Superior temporal gyrus (tissue), 1 donor: ENCODE measurements around the gene MRPS23.

Source experiments
- DNase-seq: peaks from one replicate; pipeline ENCODE4 v3.0.0-alpha.2; 2016; ENCODE audit errors: extremely low spot score

Gene MRPS23

GRCh38 chr17:57838453-57838852 is 11.4 kb downstream of the MRPS23 start:
- no peak for DNase-seq

DNA sequence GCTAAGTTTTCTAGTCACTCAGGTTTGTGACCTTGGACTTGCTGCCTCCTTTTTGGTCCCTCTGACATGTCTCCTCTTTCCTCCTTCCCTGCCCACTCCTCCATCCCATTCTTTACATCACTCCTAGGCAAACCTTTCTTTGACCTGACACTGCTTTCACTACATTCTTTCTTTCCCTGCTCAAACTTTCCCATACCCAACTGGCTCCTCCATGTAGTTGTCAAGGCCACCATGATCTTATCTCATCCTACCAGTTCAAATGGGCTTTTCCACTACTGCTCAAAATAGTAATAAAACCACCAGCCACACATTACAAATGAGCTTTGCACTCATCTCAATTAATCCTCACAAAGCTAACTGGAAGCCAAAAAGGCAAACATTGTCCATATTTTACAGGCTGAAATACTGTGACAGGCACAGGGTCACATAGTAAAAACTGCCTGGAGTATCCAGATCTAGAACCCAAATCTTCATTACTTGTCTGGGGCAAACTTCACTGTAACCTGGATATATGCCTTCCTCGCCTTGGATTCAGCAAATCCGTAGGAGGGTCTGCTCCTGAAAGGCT is 14.4 kb downstream of the MRPS23 start:
- DNase-seq = no peak

DNA sequence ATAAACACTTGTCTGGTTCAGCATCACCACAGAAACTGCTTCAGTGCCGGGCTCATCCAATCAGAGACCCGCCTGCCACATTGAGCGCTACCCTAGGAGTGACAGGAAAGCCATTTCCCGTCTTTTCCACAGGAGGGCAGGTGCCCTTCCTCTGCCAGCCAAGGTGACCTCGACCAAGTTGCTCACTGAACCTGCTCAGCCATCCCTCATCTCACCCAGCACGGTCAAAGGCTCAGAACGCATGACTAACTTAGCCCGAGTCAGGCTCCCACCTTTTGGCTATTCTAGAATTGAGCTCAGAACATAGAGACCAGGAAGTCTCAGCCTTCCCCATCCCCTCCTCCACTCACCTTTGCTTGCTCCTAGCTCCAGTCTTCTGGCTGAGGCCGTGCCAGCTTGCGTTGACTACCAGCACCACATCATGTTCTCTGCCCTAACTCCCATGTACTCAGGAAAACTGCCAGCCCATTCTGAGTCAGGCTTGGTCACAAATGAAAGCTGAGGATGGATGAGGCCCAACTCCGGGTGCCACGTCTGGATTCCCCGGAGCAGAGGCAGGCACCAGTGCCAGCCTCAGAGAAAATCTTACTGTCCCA is 15.6 kb downstream of the MRPS23 start:
- peak; percentile 63 for DNase-seq

DNA sequence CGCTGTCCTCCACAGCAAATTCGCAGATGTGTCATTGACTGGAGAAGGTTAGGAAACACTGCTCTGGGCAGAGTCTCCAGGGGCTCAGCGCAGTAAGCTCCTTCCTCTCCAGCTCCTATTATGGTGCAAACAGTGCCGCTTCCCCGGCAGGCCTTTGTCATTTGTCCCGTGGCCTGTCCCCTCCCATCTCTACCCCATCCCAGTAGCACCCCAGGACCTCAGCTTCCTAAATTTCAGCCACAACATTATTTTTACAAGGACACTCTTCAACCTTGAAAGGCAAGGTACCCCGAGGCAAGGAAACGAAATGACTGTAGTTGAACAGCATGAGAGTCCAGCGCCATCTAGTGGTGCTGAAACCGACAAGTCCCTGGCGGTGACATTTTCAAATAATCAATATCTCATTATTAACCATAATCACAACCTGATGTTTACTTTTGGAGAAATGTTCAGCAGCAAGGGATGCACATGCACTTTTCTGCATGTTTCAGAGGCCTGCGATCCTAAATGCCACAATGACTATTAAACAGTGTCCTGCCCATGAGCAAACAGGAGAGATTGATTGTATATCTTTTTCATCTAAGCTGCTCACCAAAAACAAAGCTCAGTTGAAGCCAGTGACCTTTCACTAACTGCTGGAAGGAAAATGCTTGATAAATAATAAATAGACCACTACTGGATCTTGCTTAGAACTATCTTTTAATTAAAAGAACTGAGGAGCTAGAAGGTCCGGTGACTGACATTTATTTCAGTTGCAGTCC is 16.5 kb downstream of the MRPS23 start:
- peak; percentile 88 for DNase-seq

- peak; percentile 42 for DNase-seq
Observed at GRCh38 chr17:57832314-57833178, 17.3 kb downstream of the MRPS23 start.

GRCh38 chr17:57830880-57831279 is 19.0 kb downstream of the MRPS23 start:
- DNase-seq = no peak

DNA sequence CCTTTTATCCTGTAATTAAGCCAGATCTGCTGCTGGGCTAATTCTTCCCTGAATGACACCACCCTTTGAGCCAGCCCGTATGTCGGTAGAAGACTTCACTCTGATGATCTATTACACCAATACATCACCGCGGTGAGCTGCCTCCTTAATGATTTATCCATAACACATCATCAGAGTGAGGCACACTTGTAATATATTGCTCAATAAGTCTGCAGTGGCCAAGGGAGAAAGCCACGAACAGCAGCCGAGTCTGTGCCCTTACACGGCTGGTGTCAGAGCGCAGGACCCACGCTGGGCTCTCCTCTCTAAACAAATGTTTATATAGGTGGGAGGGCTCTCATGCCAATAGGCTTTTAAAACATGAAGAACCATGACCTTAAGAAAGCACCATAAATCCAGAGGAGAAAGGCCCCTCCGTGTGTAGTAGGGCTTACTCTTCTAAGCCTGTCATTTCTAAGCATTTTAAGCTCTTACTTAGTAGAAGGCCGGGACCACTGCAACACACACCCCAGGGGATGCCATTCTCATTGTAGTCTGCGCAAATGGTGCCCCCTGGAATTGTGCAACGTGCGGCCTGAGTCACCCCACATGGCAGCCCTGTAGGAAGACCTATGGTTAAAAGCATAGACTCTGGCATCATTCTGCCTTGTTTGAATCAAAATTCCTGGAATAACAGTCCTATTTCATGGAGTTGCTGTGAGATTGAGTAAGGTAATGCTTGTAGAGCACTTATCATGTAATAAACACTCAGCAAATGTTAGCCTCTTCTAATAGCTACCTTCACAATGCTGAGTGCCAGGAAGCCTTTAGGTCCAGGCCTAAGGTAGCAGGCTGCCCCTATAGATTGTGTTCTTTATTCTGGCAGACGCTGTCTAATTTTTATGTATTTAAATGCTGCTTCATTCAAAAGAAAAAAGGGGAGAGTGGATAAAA is 26.1 kb downstream of the MRPS23 start:
- DNase-seq = no peak

DNA sequence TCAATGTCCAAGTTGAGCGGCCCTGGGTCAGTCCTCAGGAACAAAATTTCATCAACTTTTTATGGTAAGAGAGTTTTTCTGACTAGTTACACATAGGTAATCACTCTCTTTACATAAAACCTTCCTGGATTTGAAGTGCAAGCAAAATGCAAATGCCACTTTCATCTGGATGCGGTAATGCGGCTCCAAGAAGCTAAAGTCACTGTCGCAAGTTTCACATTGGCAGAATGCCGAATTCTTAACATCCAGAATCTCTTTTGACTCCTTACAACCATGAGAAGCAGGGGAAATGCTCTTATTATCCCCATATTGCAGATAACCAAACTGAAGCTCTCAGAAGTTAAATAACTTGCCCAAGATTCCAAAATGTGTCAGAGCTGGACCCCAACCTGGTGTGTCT is 30.0 kb downstream of the MRPS23 start:
- no peak for DNase-seq

DNA sequence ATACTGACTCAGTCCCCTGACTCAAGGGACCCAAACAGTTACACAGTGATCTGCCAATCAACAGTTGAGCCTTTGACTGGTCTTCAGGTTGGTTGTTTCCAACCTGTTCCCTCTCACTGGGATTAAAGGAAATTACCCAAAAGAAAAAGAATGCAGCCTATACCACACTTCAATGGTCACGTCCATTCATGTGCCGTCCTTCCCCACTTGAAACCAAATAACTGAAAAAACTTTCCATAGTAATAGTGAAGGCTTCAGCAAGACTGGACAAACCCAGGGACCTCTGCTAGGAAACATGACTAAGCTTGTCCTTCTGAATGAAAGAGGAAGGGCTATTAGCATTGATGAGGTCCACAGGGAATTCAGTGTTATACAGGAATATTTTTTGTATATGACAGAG is 30.6 kb downstream of the MRPS23 start:
- DNase-seq = no peak

- no peak for DNase-seq
Observed at GRCh38 chr17:57818066-57818465, 31.8 kb downstream of the MRPS23 start.

DNA sequence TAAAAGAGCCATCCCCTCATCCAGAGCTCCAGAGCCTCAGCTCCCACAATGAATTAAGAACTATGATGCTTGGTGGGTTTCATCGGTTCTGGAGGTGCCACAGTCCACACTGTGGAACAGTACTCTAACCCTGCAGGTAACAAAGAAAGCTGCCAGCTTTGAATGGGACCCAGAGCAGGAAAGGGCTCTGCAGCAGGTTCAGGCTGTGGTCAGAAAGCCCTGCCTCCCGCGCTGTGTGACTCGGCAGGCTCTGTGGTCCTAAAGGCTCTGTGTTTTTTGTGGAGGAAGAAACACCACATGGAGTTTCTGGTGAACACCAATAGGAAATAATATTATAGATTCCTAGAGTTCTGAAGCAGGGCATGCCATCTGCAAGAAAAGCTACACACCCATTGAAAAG is 32.5 kb downstream of the MRPS23 start:
- DNase-seq = no peak

GRCh38 chr17:57814421-57814820 is 35.4 kb downstream of the MRPS23 start:
- no peak for DNase-seq

- no peak for DNase-seq
Observed at GRCh38 chr17:57811638-57812280, 38.1 kb downstream of the MRPS23 start.

DNA sequence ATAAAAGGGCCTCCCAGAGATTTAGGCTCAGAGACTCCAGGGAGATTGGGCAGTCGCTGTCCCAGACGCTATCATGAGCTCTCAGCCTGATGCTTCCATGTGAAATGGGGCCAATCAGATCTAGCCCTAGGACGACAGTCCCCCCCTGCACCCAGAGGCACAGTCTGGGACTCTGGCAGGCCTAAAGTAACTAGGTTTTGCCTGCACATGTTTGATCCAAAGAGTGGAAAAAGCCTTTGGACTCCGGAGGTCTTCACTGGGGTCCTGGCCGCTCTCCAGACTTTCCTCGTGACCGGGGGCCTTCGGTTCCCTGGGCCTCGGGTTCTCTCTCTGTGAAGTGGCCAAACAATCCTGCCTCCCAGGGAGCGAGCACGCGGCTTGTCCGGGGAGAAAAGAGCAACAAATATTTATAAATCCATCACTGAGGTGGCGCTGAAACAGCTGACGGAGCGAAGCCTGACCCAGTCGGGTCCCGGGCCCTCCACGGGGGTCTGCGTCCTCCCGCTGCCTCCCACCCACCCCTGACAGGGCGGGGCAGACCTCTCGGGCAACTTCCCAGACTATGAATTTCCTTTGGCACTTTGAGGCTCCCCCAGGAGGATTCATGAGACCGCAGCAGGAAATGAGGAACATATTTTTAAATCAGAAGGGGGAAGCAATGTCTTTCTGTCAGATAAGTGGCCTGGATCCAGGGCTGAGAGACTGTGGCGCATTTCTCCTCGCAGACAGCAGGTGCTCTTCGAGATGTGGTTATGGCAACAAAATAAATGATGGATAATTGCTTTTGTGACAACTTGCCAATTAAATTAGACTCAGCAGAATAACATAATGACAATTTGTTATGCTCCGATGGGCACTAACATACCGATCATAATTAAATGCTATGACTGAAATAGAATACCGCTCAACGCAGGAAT is 38.9 kb downstream of the MRPS23 start:
- peak; percentile 28 for DNase-seq

DNA sequence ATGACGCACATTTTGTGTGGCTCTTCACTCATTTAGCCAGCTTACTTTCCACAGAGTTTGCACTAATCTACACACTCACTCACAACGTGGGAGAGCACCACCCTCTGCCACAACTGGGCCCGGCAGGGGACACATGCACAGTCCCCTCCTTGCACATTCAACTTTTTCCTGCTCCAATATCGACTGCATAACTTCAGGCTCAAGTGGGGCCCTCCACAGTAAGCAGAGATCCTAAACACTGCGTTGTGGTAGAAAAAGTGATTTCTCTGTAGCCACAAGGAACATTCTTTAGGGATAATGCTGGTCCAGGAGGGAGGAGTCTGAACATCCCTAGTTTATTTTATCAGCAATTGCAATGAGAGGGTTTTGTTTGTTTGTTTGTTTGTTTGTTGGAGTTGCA is 40.0 kb downstream of the MRPS23 start:
- DNase-seq = no peak

- no peak for DNase-seq
Observed at GRCh38 chr17:57808882-57809281, 41.0 kb downstream of the MRPS23 start.

- DNase-seq = no peak
Observed at GRCh38 chr17:57806167-57806830, 43.5 kb downstream of the MRPS23 start.

DNA sequence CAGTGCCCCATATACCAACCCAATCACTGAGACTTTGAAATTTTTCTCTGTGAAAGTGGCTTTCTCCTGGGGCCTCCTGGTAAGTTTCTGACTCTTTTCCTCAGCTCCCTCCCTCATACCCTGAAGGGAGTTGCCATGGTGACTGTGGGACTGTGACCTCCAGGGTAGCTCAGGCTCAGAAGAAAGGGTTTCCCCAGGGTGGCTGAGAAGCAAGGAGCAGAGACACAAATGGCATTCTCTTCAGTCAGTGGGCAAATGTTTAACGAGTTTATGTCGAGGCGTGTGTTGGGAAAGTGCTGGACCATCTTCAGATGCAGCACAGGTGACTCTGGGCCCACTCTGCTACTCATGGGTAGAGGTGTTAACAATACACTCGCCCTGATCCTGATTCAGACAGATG is 46.8 kb downstream of the MRPS23 start:
- DNase-seq = no peak
